Keratinocyte (primary cell): ENCODE results near the gene PGC. TPM values are rescaled to one million over a fixed set of nuclear protein-coding genes. Genes with fewer than 3 reads are reported as not detected.

Experiments used
- DNase-seq: peaks from one replicate; pipeline ENCODE4 v3.0.0-alpha.2; 2011; ENCODE audit warnings: low read depth, missing footprints, low spot score
- FAIRE-seq: peaks from 2 replicates; lab custom pipeline; 2011; peaks lifted over from hg19 to GRCh38; lab: Jason Lieb, UNC
- H2AFZ ChIP-seq: 2 replicates; pipeline ENCODE4 v1.6.0; 2012; ENCODE audit warnings: low read length, control low read depth, inconsistent platforms; ENCODE audit not compliant: control insufficient read depth
- H3K27ac ChIP-seq: 2 replicates; pipeline ENCODE4 v1.5.1; 2011; ENCODE audit warnings: low read length; ENCODE audit not compliant: control insufficient read depth, insufficient read depth
- H3K27me3 ChIP-seq: 3 replicates; pipeline ENCODE4 v1.6.0; 2011; ENCODE audit warnings: low read length; ENCODE audit not compliant: control insufficient read depth, insufficient read depth; ENCODE audit errors: extremely low read depth
- H3K36me3 ChIP-seq, 2 experiments: 2 replicates in 1 of 2; 3 replicates in 1 of 2; pipeline ENCODE4 v1.5.1; 2011; ENCODE audit warnings: low read length in 2 of 2, mild to moderate bottlenecking in 1 of 2; ENCODE audit not compliant: control insufficient read depth in 2 of 2, insufficient read depth in 2 of 2; ENCODE audit errors: extremely low read depth in 1 of 2
- H3K4me1 ChIP-seq: 3 replicates; pipeline ENCODE4 v1.5.1; 2011; ENCODE audit warnings: low read length; ENCODE audit not compliant: control insufficient read depth, insufficient read depth; ENCODE audit errors: extremely low read depth
- H3K4me2 ChIP-seq: 3 replicates; pipeline ENCODE4 v1.6.0; 2011; ENCODE audit warnings: low read depth, low read length; ENCODE audit not compliant: control insufficient read depth, insufficient read depth; ENCODE audit errors: extremely low read depth
- H3K4me3 ChIP-seq, 3 experiments: fragments of 200-600 bp in 1 of 3; sonication (generic) in 1 of 3; 2 replicates in 2 of 3; 3 replicates in 1 of 3; pipeline ENCODE4 v1.5.1; 2011 to 2016; ENCODE audit warnings: low read length in 3 of 3, mild to moderate bottlenecking in 3 of 3, control low read depth in 2 of 3, inconsistent platforms in 1 of 3, low read depth in 1 of 3, mixed read lengths in 1 of 3, mixed run types in 1 of 3, moderate library complexity in 1 of 3; ENCODE audit not compliant: control insufficient read depth in 2 of 3, insufficient read depth in 2 of 3; ENCODE audit errors: extremely low read depth in 1 of 3
- H3K79me2 ChIP-seq: 2 replicates; pipeline ENCODE4 v1.6.0; 2012; ENCODE audit warnings: low read length; ENCODE audit not compliant: control insufficient read depth, insufficient read depth
- H3K9ac ChIP-seq: 3 replicates; pipeline ENCODE4 v1.6.0; 2011; ENCODE audit warnings: low read length; ENCODE audit not compliant: control insufficient read depth, insufficient read depth; ENCODE audit errors: extremely low read depth
- H3K9me1 ChIP-seq: 3 replicates; pipeline ENCODE4 v1.6.0; 2011; ENCODE audit warnings: low read length; ENCODE audit not compliant: control insufficient read depth, insufficient read depth; ENCODE audit errors: extremely low read depth
- H3K9me3 ChIP-seq: 2 replicates; pipeline ENCODE4 v1.5.1; 2012; ENCODE audit warnings: low read depth, low read length; ENCODE audit not compliant: control insufficient read depth
- H4K20me1 ChIP-seq: 3 replicates; pipeline ENCODE4 v1.6.0; 2011; ENCODE audit warnings: low read length; ENCODE audit not compliant: control insufficient read depth, insufficient read depth; ENCODE audit errors: extremely low read depth
- CTCF ChIP-seq, 3 experiments: IDR thresholded peaks in 1 of 3; conservative IDR thresholded peaks in 1 of 3; optimal IDR thresholded peaks in 1 of 3; 2 replicates in 2 of 3; 3 replicates in 1 of 3; pipeline versions ENCODE3 to v1.5.1; 2011; ENCODE audit warnings: low read length in 3 of 3, mild to moderate bottlenecking in 3 of 3, moderate library complexity in 2 of 3, control low read depth in 1 of 3, inconsistent platforms in 1 of 3; ENCODE audit not compliant: insufficient read depth in 2 of 3; ENCODE audit errors: extremely low read depth in 1 of 3
- EZH2 ChIP-seq: IDR thresholded peaks from one replicate; pipeline ENCODE4 v1.6.1; 2012; ENCODE audit warnings: inconsistent platforms, mild to moderate bottlenecking, low read length, moderate library complexity
- dilution Hi-C: fragments of 300-500 bp; cut with MboI; formaldehyde crosslinking; loops from one replicate; pipeline ENCODE4 v1.7.0; 2020; ENCODE audit warnings: low sequenced_read_pairs; ENCODE audit not compliant: extremely low pct_ligation_motif_present
- polyA plus RNA-seq, 5 experiments: library from polyadenylated mRNA; depleted of rRNA in 3 of 5; stranded (reverse) in 3 of 5; stranded (forward) in 1 of 5; unstranded in 1 of 5; fragments of >200 nt; gene quantifications; 1 replicate in 1 of 5; 2 replicates in 3 of 5; 3 replicates in 1 of 5; pipeline versions ENCODE4 v1.2.1 to v1.2.3, GENCODE V29; 2011 to 2012; ENCODE audit warnings: missing spikeins in 2 of 5, low read depth in 1 of 5, low replicate concordance in 1 of 5

PGC gene
- polyA plus RNA-seq, 1 donor (not counting 4 experiments of a cell fraction or from before 2014, with no cell fraction given) = not detected

GRCh38 chr6:41702771-41703494 lies 44.3 kb downstream of the PGC start:
- dilution Hi-C loops = no loop called here

GRCh38 chr6:41702089-41702745 lies 45.0 kb downstream of the PGC start:
- Histone ChIP-seq H3K9me3 (no peaks in the 10 kb centered on the region), H3K4me3 (no peak overlapping the region), H3K36me3 (no peaks in the 10 kb centered on the region), H3K27me3 (no peaks in the 10 kb centered on the region), H2AFZ (no peak overlapping the region), H3K27ac (no peak overlapping the region), H4K20me1 (no peaks in the 10 kb centered on the region), H3K4me2 (no peak overlapping the region), H3K9me1 (no peaks in the 10 kb centered on the region), H3K4me1 (peaks cover 14% of the 10 kb centered on the region), H3K79me2 (no peaks in the 10 kb centered on the region), H3K9ac (no peak overlapping the region)
- FAIRE-seq (no peak), DNase-seq (no peak)
- dilution Hi-C loops = no loop called here
- TF ChIP-seq EZH2 = no peak

More at GRCh38 chr6:41702771-41703494, 44.3 kb downstream of the PGC start:
- Histone ChIP-seq H3K4me2 (no peak overlapping the region), H3K27ac (no peak overlapping the region), H4K20me1 (no peaks in the 10 kb centered on the region), H3K9me3 (no peaks in the 10 kb centered on the region), H3K27me3 (no peaks in the 10 kb centered on the region), H3K9me1 (no peaks in the 10 kb centered on the region), H3K9ac (no peak overlapping the region), H3K36me3 (no peaks in the 10 kb centered on the region), H3K79me2 (no peaks in the 10 kb centered on the region), H3K4me3 (no peak overlapping the region), H3K4me1 (peaks cover 21% of the 10 kb centered on the region), H2AFZ (no peak overlapping the region)
- no peak for DNase-seq
- no peak for TF ChIP-seq EZH2
- TF ChIP-seq CTCF (optimal IDR thresholded peaks at IDR 0.05 in 1 of 3, IDR thresholded peaks at IDR 0.05 in 1 of 3, conservative IDR thresholded peaks at IDR 0.05 in 1 of 3; ENCODE audit: extremely low read depth in 1 of 3, insufficient read depth in 2 of 3, low read length in 3 of 3) = no peak
- FAIRE-seq = no peak
